Measurements from ENCODE around the gene MYOZ1.

DNA sequence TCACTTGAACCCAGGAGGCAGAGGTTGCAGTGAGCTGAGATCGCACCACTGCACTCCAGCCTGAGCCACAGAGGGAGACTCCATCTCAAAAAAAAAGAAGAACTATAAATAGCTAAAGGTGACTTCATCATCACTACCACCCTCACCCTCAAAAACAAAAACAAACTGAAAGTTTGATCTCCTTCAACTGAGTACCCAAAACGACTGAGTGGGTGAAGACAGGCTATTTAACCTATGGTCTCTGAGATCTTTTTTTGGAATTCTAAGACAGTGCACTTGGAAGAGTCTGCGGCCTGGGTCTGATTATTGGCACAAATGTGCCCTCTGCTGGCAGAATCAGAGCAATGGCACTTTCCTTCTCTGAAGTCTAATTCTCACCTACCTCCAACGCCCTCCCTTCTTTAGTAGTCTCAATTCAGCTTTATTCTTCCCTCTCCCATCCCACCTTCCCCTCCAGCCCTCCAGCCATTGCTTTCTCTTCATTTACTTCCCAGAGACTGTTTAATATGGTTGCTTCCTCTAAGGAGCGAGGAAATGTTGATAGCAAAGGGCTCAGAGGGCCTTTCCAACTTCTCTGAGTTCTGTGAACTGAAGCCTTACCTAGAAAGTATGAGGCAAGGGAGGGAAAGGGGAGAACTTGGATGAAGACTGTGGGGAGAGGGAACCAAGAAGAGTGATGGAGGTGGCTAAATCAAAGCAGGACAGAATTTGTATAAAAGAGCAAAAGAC, 2.9 kb upstream of the MYOZ1 start:
- TF ChIP-seq, protein P1, sequence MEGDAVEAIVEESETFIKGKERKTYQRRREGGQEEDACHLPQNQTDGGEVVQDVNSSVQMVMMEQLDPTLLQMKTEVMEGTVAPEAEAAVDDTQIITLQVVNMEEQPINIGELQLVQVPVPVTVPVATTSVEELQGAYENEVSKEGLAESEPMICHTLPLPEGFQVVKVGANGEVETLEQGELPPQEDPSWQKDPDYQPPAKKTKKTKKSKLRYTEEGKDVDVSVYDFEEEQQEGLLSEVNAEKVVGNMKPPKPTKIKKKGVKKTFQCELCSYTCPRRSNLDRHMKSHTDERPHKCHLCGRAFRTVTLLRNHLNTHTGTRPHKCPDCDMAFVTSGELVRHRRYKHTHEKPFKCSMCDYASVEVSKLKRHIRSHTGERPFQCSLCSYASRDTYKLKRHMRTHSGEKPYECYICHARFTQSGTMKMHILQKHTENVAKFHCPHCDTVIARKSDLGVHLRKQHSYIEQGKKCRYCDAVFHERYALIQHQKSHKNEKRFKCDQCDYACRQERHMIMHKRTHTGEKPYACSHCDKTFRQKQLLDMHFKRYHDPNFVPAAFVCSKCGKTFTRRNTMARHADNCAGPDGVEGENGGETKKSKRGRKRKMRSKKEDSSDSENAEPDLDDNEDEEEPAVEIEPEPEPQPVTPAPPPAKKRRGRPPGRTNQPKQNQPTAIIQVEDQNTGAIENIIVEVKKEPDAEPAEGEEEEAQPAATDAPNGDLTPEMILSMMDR (IDR thresholded peaks at IDR 0.05; ENCODE audit: low read depth, low read length): peak; percentile 84
- no peak for TF ChIP-seq EZH2phosphoT487 (IDR thresholded peaks at IDR 0.05; ENCODE audit: low read depth)
